Subcutaneous adipose tissue (tissue), 4 donors: ENCODE measurements around the gene C20orf173. TPM values are rescaled to one million over a fixed set of nuclear protein-coding genes. Genes with fewer than 3 reads are reported as not detected.

Experiments
- CTCF ChIP-seq: fragments of 450-650 bp; IDR thresholded peaks from one replicate; pipeline ENCODE4 v1.5.1; 2016; ENCODE audit warnings: low read depth, mild to moderate bottlenecking, control low read depth, antibody characterized with exemption, moderate library complexity
- total RNA-seq, 4 donors: library from RNA; depleted of rRNA; stranded (reverse); fragments of >200 nt; gene quantifications; one replicate each; pipeline ENCODE4 v1.1.0, GENCODE V29; 2016

C20orf173 gene
- total RNA-seq, 4 donors from 2014 or later: not detected

GRCh38 chr20:35504751-35505150 lies 24.7 kb downstream of the C20orf173 start:
- no peak for TF ChIP-seq CTCF

GRCh38 chr20:35503841-35504561 lies 25.5 kb downstream of the C20orf173 start:
- no peak for TF ChIP-seq CTCF

- TF ChIP-seq CTCF: no peak
Observed at GRCh38 chr20:35503281-35503680, 26.2 kb downstream of the C20orf173 start.

- no peak for TF ChIP-seq CTCF
Observed at GRCh38 chr20:35502352-35502751, 27.1 kb downstream of the C20orf173 start.

GRCh38 chr20:35499271-35499670 lies 30.2 kb downstream of the C20orf173 start:
- TF ChIP-seq CTCF: no peak

- no peak for TF ChIP-seq CTCF
Observed at GRCh38 chr20:35497780-35498189, 31.7 kb downstream of the C20orf173 start.

GRCh38 chr20:35497320-35497719 lies 32.1 kb downstream of the C20orf173 start:
- no peak for TF ChIP-seq CTCF
